HG02759 (cell line): ENCODE data around the gene USP17L28.
"Not testable (repeated sequence)": the region's sequence is repeated elsewhere in the genome, so short reads cannot be mapped to it uniquely, and the experiment has no call there.

Source experiments
- ATAC-seq: cut with Tn5 transposase; IDR thresholded peaks from one replicate; pipeline ENCODE4 v1.9.1; 2021; ENCODE audit warnings: mild to moderate bottlenecking, moderate library complexity; ENCODE audit not compliant: unreplicated experiment

The USP17L28 gene, protein sequence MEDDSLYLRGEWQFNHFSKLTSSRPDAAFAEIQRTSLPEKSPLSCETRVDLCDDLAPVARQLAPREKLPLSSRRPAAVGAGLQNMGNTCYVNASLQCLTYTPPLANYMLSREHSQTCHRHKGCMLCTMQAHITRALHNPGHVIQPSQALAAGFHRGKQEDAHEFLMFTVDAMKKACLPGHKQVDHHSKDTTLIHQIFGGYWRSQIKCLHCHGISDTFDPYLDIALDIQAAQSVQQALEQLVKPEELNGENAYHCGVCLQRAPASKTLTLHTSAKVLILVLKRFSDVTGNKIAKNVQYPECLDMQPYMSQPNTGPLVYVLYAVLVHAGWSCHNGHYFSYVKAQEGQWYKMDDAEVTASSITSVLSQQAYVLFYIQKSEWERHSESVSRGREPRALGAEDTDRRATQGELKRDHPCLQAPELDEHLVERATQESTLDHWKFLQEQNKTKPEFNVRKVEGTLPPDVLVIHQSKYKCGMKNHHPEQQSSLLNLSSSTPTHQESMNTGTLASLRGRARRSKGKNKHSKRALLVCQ

DNA sequence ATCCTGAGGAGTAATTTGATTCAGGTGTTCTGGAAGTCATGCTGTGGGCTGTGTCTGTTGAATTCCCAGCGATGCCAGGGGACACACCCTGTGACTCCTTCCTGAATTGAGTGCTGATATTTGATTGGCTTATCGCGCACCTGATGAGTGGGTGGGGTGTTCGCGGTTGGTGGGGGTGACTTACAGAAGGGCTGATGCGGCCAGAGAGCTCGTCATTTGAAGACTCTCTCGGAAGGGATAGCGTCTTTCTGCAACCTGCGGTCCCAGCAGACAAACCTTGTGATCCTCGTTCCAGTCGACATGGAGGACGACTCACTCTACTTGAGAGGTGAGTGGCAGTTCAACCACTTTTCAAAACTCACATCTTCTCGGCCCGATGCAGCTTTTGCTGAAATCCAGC, at the start of gene USP17L28:
USP17L28 (plus strand) TSS at position 301 of the 400 bp plus-strand sequence; CDS start at position 301, 0 bp downstream.
- ATAC-seq: not testable (repeated sequence)

DNA sequence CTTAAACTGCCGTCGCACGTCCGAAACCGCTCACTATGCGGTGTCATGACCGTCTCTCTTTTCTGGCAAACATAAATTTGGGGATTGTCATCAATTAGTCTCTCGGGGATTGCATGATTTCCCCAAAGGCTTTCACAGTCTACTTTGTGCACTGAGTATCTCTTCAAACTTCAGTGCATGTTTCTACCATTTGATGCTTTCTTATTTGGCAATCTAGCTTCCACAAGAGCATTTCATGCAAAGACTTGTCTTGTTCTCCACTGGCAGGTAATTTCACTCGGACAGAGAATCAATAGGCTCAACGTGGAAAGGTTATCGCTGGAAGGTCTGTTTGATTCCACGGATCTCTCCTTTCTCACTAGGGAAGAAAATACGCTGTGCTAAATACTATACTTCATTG, 24.5 kb upstream of the USP17L28 start:
- ATAC-seq: not testable (repeated sequence)

DNA sequence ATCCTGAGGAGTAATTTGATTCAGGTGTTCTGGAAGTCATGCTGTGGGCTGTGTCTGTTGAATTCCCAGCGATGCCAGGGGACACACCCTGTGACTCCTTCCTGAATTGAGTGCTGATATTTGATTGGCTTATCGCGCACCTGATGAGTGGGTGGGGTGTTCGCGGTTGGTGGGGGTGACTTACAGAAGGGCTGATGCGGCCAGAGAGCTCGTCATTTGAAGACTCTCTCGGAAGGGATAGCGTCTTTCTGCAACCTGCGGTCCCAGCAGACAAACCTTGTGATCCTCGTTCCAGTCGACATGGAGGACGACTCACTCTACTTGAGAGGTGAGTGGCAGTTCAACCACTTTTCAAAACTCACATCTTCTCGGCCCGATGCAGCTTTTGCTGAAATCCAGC, 23.8 kb upstream of the USP17L28 start, which contains the start of gene USP17L24:
USP17L24 (plus strand) TSS at position 301 of the 400 bp plus-strand sequence; CDS start at position 301, 0 bp downstream.
- ATAC-seq: not testable (repeated sequence)

DNA sequence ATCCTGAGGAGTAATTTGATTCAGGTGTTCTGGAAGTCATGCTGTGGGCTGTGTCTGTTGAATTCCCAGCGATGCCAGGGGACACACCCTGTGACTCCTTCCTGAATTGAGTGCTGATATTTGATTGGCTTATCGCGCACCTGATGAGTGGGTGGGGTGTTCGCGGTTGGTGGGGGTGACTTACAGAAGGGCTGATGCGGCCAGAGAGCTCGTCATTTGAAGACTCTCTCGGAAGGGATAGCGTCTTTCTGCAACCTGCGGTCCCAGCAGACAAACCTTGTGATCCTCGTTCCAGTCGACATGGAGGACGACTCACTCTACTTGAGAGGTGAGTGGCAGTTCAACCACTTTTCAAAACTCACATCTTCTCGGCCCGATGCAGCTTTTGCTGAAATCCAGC, 19.1 kb upstream of the USP17L28 start, which contains the start of gene USP17L25:
USP17L25 (plus strand) TSS at position 301 of the 400 bp plus-strand sequence; CDS start at position 301, 0 bp downstream.
- ATAC-seq: not testable (repeated sequence)

DNA sequence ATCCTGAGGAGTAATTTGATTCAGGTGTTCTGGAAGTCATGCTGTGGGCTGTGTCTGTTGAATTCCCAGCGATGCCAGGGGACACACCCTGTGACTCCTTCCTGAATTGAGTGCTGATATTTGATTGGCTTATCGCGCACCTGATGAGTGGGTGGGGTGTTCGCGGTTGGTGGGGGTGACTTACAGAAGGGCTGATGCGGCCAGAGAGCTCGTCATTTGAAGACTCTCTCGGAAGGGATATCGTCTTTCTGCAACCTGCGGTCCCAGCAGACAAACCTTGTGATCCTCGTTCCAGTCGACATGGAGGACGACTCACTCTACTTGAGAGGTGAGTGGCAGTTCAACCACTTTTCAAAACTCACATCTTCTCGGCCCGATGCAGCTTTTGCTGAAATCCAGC, 14.3 kb upstream of the USP17L28 start, which contains the start of gene USP17L26:
USP17L26 (plus strand) TSS at position 301 of the 400 bp plus-strand sequence; CDS start at position 301, 0 bp downstream.
- ATAC-seq: not testable (repeated sequence)

DNA sequence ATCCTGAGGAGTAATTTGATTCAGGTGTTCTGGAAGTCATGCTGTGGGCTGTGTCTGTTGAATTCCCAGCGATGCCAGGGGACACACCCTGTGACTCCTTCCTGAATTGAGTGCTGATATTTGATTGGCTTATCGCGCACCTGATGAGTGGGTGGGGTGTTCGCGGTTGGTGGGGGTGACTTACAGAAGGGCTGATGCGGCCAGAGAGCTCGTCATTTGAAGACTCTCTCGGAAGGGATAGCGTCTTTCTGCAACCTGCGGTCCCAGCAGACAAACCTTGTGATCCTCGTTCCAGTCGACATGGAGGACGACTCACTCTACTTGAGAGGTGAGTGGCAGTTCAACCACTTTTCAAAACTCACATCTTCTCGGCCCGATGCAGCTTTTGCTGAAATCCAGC, 9.6 kb upstream of the USP17L28 start, which contains the start of gene USP17L5:
USP17L5 (plus strand) TSS at position 301 of the 400 bp plus-strand sequence; CDS start at position 301, 0 bp downstream.
- ATAC-seq: not testable (repeated sequence)

DNA sequence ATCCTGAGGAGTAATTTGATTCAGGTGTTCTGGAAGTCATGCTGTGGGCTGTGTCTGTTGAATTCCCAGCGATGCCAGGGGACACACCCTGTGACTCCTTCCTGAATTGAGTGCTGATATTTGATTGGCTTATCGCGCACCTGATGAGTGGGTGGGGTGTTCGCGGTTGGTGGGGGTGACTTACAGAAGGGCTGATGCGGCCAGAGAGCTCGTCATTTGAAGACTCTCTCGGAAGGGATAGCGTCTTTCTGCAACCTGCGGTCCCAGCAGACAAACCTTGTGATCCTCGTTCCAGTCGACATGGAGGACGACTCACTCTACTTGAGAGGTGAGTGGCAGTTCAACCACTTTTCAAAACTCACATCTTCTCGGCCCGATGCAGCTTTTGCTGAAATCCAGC, 4.8 kb upstream of the USP17L28 start, which contains the start of gene USP17L27:
USP17L27 (plus strand) TSS at position 301 of the 400 bp plus-strand sequence; CDS start at position 301, 0 bp downstream.
- ATAC-seq: not testable (repeated sequence)

DNA sequence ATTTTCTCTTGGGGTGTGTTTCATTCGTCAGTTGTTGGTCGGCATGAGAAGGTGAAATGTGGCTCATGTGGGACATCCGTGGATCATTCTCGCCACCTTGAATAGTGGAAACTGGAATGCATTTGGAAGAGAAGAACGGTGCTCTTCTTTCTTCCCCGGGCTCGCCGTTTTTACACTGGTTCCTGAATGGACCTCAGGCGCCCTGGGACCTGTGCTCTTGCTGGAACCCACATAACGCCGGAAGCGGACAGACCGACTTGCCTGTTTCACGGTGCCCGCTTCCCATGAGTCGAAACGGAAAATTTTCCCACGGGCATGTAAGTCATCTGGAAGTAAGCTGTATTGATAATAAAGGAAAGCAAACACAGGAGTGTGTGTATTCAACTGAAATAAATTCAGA, 2.2 kb downstream of the USP17L28 start:
- ATAC-seq: not testable (repeated sequence)

DNA sequence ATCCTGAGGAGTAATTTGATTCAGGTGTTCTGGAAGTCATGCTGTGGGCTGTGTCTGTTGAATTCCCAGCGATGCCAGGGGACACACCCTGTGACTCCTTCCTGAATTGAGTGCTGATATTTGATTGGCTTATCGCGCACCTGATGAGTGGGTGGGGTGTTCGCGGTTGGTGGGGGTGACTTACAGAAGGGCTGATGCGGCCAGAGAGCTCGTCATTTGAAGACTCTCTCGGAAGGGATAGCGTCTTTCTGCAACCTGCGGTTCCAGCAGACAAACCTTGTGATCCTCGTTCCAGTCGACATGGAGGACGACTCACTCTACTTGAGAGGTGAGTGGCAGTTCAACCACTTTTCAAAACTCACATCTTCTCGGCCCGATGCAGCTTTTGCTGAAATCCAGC, 4.6 kb downstream of the USP17L28 start, which contains the start of gene USP17L29:
USP17L29 (plus strand) TSS at position 301 of the 400 bp plus-strand sequence; CDS start at position 301, 0 bp downstream.
- ATAC-seq: not testable (repeated sequence)

DNA sequence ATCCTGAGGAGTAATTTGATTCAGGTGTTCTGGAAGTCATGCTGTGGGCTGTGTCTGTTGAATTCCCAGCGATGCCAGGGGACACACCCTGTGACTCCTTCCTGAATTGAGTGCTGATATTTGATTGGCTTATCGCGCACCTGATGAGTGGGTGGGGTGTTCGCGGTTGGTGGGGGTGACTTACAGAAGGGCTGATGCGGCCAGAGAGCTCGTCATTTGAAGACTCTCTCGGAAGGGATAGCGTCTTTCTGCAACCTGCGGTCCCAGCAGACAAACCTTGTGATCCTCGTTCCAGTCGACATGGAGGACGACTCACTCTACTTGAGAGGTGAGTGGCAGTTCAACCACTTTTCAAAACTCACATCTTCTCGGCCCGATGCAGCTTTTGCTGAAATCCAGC, 14.1 kb downstream of the USP17L28 start, which contains the start of gene USP17L30:
USP17L30 (plus strand) TSS at position 301 of the 400 bp plus-strand sequence; CDS start at position 301, 0 bp downstream.
- ATAC-seq: not testable (repeated sequence)

DNA sequence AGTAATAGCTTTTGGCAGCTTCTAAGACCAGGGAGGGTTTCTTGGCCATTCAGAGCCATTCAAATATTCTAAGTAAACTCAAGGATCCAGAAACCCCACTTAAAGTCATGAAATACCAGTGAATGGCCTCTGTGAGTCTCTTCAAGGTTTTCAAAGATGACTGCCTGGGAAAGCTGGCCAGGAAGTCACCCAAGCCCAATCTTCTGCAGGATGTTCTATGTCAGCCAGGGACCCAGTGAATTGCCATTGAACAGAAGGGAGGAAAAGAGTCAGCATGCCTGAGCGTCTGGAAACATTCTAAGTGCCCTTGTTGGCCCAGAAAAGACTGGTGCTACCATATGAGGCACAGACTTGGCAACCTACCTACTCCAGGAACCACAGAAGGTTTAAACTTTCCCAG, 31.2 kb downstream of the USP17L28 start:
- not testable (repeated sequence) for ATAC-seq

DNA sequence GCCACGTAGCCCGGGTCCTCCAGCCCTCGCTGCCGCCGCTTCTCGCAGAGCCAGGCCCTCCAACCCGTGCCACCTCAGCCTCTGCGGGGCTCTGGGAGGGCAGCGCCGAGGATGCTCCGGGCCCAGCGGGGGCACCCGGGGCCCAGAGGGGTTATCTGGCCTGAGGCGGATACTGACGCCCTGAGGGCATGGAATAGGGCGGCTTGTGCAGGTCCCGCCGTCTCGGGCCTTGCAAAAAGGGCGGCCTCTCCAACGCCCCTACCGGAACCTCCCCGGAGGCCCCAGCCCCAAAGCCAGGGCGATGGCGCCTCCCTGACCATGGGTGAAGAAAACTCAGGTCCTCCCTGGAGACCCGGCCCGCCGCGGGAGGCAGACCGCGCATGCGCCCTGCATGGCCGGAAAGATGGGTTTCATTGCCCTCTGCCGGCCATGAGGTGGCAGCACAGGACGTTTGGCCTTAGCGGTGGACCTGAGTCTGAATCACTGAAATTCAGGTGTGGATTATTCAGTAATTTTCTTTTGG, 32.4 kb downstream of the USP17L28 start:
- not testable (repeated sequence) for ATAC-seq

DNA sequence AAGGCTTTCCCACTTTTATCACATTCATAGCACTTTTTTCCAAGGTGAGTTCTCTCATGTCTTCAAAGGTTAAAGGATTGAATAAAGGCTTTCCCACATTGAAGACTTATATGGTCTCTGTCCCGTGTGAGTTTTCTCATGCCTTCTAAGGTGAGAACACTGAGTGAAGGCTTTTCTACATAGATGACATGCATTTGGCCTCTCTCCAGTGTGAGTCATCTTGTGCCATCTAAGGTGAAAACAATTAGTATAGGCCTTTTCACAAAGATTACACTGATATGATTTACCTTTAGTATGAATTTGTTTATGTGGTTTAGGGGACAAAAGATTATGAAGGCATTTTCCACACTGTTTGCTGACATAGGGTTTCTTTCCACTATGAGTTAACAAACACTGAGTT, 35.4 kb downstream of the USP17L28 start:
- ATAC-seq: no peak

DNA sequence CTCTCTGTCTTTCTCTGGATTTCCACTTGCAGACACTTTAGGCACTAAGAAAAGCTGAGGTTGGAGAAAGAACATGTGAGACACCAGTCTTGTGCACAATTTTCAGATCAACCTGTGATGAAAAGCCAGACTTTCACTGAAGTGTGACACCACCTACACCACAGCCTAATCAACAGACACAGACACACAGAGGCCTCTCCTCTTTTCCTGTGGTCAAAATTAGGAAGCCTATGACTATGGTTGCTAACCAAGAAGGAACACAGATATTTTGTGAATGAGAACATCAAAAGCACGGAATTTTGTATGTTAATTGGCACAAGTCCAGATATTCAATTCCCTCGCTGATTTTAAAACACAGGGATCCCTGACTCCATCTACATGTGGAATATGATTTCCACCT, 40.3 kb downstream of the USP17L28 start:
- ATAC-seq: not testable (repeated sequence)
